Activated T-helper 1 cell treated with anti-CD3 and anti-CD28 coated beads, Interleukin-12 subunit alpha, Interleukin-12 subunit beta, Interleukin-2, Interleukin-4 antibody, amounts not matched to agents 30 ng/mL and 10 ng/mL and 1 ng/mL, durations not matched to agents 14 hours and 24 hours and 36 hours (primary cell): ENCODE measurements around the gene CTSO. TPM values are rescaled to one million over a fixed set of nuclear protein-coding genes. Genes with fewer than 3 reads are reported as not detected.

Experiments
- DNase-seq: peaks from one replicate; pipeline ENCODE4 v3.0.0; 2021; ENCODE audit warnings: low spot score
- H3K27ac Mint-ChIP-seq: one replicate; pipeline ENCODE4 v1.8.0; 2021; ENCODE audit warnings: mild to moderate bottlenecking, mixed read lengths
- H3K27me3 Mint-ChIP-seq: one replicate; pipeline ENCODE4 v1.8.0; 2022; ENCODE audit warnings: mild to moderate bottlenecking, moderate library complexity, mixed read lengths; ENCODE audit not compliant: insufficient read depth
- H3K36me3 Mint-ChIP-seq: one replicate; pipeline ENCODE4 v1.8.0; 2021; ENCODE audit warnings: low read depth, mixed read lengths
- H3K4me1 Mint-ChIP-seq: one replicate; pipeline ENCODE4 v1.8.0; 2021; ENCODE audit warnings: low read depth, mixed read lengths
- H3K4me3 Mint-ChIP-seq: one replicate; pipeline ENCODE4 v1.8.0; 2021; ENCODE audit warnings: mild to moderate bottlenecking, moderate library complexity, mixed read lengths
- H3K9me3 Mint-ChIP-seq: one replicate; pipeline ENCODE4 v1.8.0; 2021; ENCODE audit warnings: mixed read lengths
- intact Hi-C: fragments of 100-400 bp; cut with micrococcal nuclease; formaldehyde crosslinking; loops from one replicate; pipeline ENCODE4 v1.15.1; 2024
- total RNA-seq: library from RNA; stranded (reverse); gene quantifications from 2 replicates; pipeline ENCODE4 v1.2.3, GENCODE V29; 2022

The CTSO gene
- total RNA-seq, 1 donor from 2014 or later: 0.73 TPM

GRCh38 chr4:155966731-155967395 is 13.2 kb upstream of the CTSO start:
- Mint-ChIP-seq H3K4me1 (peaks cover 11% of the 10 kb centered on the region), H3K9me3 (no peaks in the 10 kb centered on the region), H3K4me3 (no peak overlapping the region), H3K27ac (no peak overlapping the region), H3K36me3 (no peaks in the 10 kb centered on the region), H3K27me3 (no peaks in the 10 kb centered on the region)
- intact Hi-C loops: no loop called here
- no peak for DNase-seq

- Mint-ChIP-seq H3K27me3 (no peaks in the 10 kb centered on the region), H3K4me1 (peaks cover 11% of the 10 kb centered on the region), H3K9me3 (no peaks in the 10 kb centered on the region), H3K36me3 (no peaks in the 10 kb centered on the region), H3K27ac (no peak overlapping the region), H3K4me3 (no peak overlapping the region)
- intact Hi-C loops: no loop called here
- DNase-seq: no peak
Observed at GRCh38 chr4:155966171-155966570, 12.5 kb upstream of the CTSO start.

GRCh38 chr4:155964016-155964891 is 10.6 kb upstream of the CTSO start:
- no peaks in the 10 kb centered on the region for H3K9me3 Mint-ChIP-seq
- DNase-seq: no peak
- H3K4me3 Mint-ChIP-seq: no peak overlapping the region
- H3K4me1 Mint-ChIP-seq: peaks cover 11% of the 10 kb centered on the region
- H3K27me3 Mint-ChIP-seq: no peaks in the 10 kb centered on the region
- no peak overlapping the region for H3K27ac Mint-ChIP-seq
- H3K36me3 Mint-ChIP-seq: no peaks in the 10 kb centered on the region
- intact Hi-C loops: no loop called here

- Mint-ChIP-seq H3K27me3 (no peaks in the 10 kb centered on the region), H3K36me3 (no peaks in the 10 kb centered on the region), H3K27ac (no peak overlapping the region), H3K4me3 (no peak overlapping the region), H3K9me3 (no peaks in the 10 kb centered on the region), H3K4me1 (peaks cover 11% of the 10 kb centered on the region)
- intact Hi-C loops: no loop called here
- no peak for DNase-seq
Observed at GRCh38 chr4:155962767-155963166, 9.1 kb upstream of the CTSO start.

GRCh38 chr4:155961575-155961974 is 7.9 kb upstream of the CTSO start:
- intact Hi-C loops: no loop called here
- H3K4me1 Mint-ChIP-seq: peaks cover 11% of the 10 kb centered on the region

GRCh38 chr4:155960522-155960921 is 6.9 kb upstream of the CTSO start:
- no peak overlapping the region for H3K4me3 Mint-ChIP-seq
- intact Hi-C loops: no loop called here
- no peaks in the 10 kb centered on the region for H3K9me3 Mint-ChIP-seq
- no peak overlapping the region for H3K27ac Mint-ChIP-seq
- no peak for DNase-seq
- H3K36me3 Mint-ChIP-seq: no peaks in the 10 kb centered on the region
- H3K4me1 Mint-ChIP-seq: peaks cover 11% of the 10 kb centered on the region
- peaks cover 4% of the 10 kb centered on the region for H3K27me3 Mint-ChIP-seq

More at GRCh38 chr4:155961575-155961974, 7.9 kb upstream of the CTSO start:
- no peak overlapping the region for H3K4me3 Mint-ChIP-seq
- H3K9me3 Mint-ChIP-seq: no peaks in the 10 kb centered on the region
- peaks cover 3% of the 10 kb centered on the region for H3K27me3 Mint-ChIP-seq
- no peaks in the 10 kb centered on the region for H3K36me3 Mint-ChIP-seq
- no peak overlapping the region for H3K27ac Mint-ChIP-seq
- DNase-seq: no peak

- Mint-ChIP-seq H3K4me3 (no peak overlapping the region), H3K4me1 (peaks cover 9% of the 10 kb centered on the region)
- intact Hi-C loops: loop anchor here (10.0 kb wide), 2 partner anchors 285 to 1005 kb away; no protein-coding TSS in a partner anchor
Observed at GRCh38 chr4:155959417-155959816, 5.8 kb upstream of the CTSO start.

GRCh38 chr4:155956461-155956860 is 2.8 kb upstream of the CTSO start:
- H3K4me3 Mint-ChIP-seq: no peak overlapping the region
- peaks cover 8% of the 10 kb centered on the region for H3K27me3 Mint-ChIP-seq
- intact Hi-C loops: loop anchor here (10.0 kb wide), 2 partner anchors 282 to 1008 kb away; no protein-coding TSS in a partner anchor
- H3K36me3 Mint-ChIP-seq: no peaks in the 10 kb centered on the region
- peaks cover 10% of the 10 kb centered on the region for H3K4me1 Mint-ChIP-seq
- H3K27ac Mint-ChIP-seq: no peak overlapping the region
- no peaks in the 10 kb centered on the region for H3K9me3 Mint-ChIP-seq
- DNase-seq: no peak

More at GRCh38 chr4:155959417-155959816, 5.8 kb upstream of the CTSO start:
- Mint-ChIP-seq H3K36me3 (no peaks in the 10 kb centered on the region), H3K27me3 (peaks cover 4% of the 10 kb centered on the region), H3K9me3 (no peaks in the 10 kb centered on the region), H3K27ac (no peak overlapping the region)
- DNase-seq: no peak

GRCh38 chr4:155954939-155955338 is 1.3 kb upstream of the CTSO start:
- H3K36me3 Mint-ChIP-seq: no peaks in the 10 kb centered on the region
- no peak overlapping the region for H3K4me3 Mint-ChIP-seq
- no peak overlapping the region for H3K27ac Mint-ChIP-seq
- peaks cover 10% of the 10 kb centered on the region for H3K4me1 Mint-ChIP-seq
- intact Hi-C loops: loop anchor here (5.0 to 10.0 kb wide), 3 partner anchors 280 to 1010 kb away; no protein-coding TSS in a partner anchor
- DNase-seq: no peak
- peaks cover 8% of the 10 kb centered on the region for H3K27me3 Mint-ChIP-seq
- no peaks in the 10 kb centered on the region for H3K9me3 Mint-ChIP-seq

- Mint-ChIP-seq H3K36me3 (no peaks in the 10 kb centered on the region), H3K4me1 (peaks cover 10% of the 10 kb centered on the region), H3K27me3 (peaks cover 8% of the 10 kb centered on the region), H3K27ac (peak overlapping the region; percentile 69), H3K4me3 (peak overlapping the region; percentile 98), H3K9me3 (no peaks in the 10 kb centered on the region)
- intact Hi-C loops: loop anchor here (5.0 to 10.0 kb wide), 3 partner anchors 279 to 1011 kb away; no protein-coding TSS in a partner anchor
- no peak for DNase-seq
Observed at GRCh38 chr4:155954118-155954685, 536 bp upstream of the CTSO start.

GRCh38 chr4:155952501-155952901 is 1.2 kb downstream of the CTSO start:
- Mint-ChIP-seq H3K27me3 (peaks cover 8% of the 10 kb centered on the region), H3K27ac (peak overlapping the region; percentile 46), H3K4me3 (peak overlapping the region; percentile 70), H3K9me3 (no peaks in the 10 kb centered on the region), H3K4me1 (peaks cover 10% of the 10 kb centered on the region), H3K36me3 (no peaks in the 10 kb centered on the region)
- DNase-seq: no peak
- intact Hi-C loops: loop anchor here (2.0 to 10.0 kb wide), 5 partner anchors 278 to 1402 kb away; partner anchors contain the start of genes MAP9 and PLRG1

GRCh38 chr4:155950461-155950860 is 3.2 kb downstream of the CTSO start:
- no peaks in the 10 kb centered on the region for H3K36me3 Mint-ChIP-seq
- no peaks in the 10 kb centered on the region for H3K9me3 Mint-ChIP-seq
- H3K4me3 Mint-ChIP-seq: no peak overlapping the region
- peaks cover 4% of the 10 kb centered on the region for H3K27me3 Mint-ChIP-seq
- DNase-seq: no peak
- no peak overlapping the region for H3K27ac Mint-ChIP-seq
- intact Hi-C loops: loop anchor here (5.0 to 10.0 kb wide), 3 partner anchors 276 to 1014 kb away; no protein-coding TSS in a partner anchor
- peaks cover 10% of the 10 kb centered on the region for H3K4me1 Mint-ChIP-seq
